MM.1S (cell line): Measurements from ENCODE around the gene SAMD13.

ENCODE experiments used
- CTCF ChIP-seq: fragments of 300-600 bp; sonication (generic); IDR thresholded peaks from 2 replicates; pipeline ENCODE4 v1.5.1; 2016; ENCODE audit warnings: antibody characterized with exemption, low read length, mixed read lengths
- EZH2 ChIP-seq: fragments of 300-600 bp; sonication (generic); optimal IDR thresholded peaks from 2 replicates; pipeline ENCODE3; 2017; ENCODE audit warnings: low read depth, mild to moderate bottlenecking, antibody characterized with exemption, low read length, mixed read lengths

- TF ChIP-seq CTCF (no peak), EZH2 (no peak)
Measured at GRCh38 chr1:84339503-84339902, 38.0 kb downstream of the SAMD13 start.
